Thyroid gland (tissue), 4 donors: Measurements from ENCODE around the gene CAMTA2. TPM values are rescaled to one million over a fixed set of nuclear protein-coding genes. Genes with fewer than 3 reads are reported as not detected.
A peak's percentile ranks its signal among the peaks of the same experiment; 100 is the strongest.

ENCODE experiments used
- DNase-seq, 2 donors: peaks; one replicate each; pipeline ENCODE4 v3.0.0-alpha.2; 2019
- H3K27ac ChIP-seq, 3 donors: fragments of 200-600 bp; sonication (generic); 1 replicate in 2 of 3; 2 replicates in 1 of 3; pipeline ENCODE4 v1.5.1; 2016 to 2019; ENCODE audit warnings: mild to moderate bottlenecking in 1 of 3, moderate library complexity in 1 of 3
- H3K27me3 ChIP-seq: fragments of 200-600 bp; sonication (generic); one replicate; pipeline ENCODE4 v1.5.1; 2019
- H3K36me3 ChIP-seq, 2 donors: fragments of 200-600 bp; sonication (generic); one replicate each; pipeline ENCODE4 v1.5.1; 2016 to 2019
- H3K4me1 ChIP-seq, 2 donors: fragments of 200-600 bp; sonication (generic); one replicate each; pipeline ENCODE4 v1.5.1; 2017 to 2019
- H3K4me3 ChIP-seq, 3 donors: fragments of 200-600 bp; sonication (generic); replicated peaks in 1 of 3; 1 replicate in 2 of 3; 2 replicates in 1 of 3; pipeline ENCODE4 v1.5.1; 2016; ENCODE audit warnings: mild to moderate bottlenecking in 1 of 3
- H3K9me3 ChIP-seq: fragments of 200-600 bp; sonication (generic); one replicate; pipeline ENCODE4 v1.5.1; 2017
- CTCF ChIP-seq, 6 experiments: fragments of 200-600 bp in 3 of 6; fragments of 450-650 bp in 3 of 6; sonication (generic) in 3 of 6; IDR thresholded peaks; one replicate each; pipeline ENCODE4 v1.5.1; 2016 to 2019; ENCODE audit warnings: antibody characterized with exemption in 6 of 6, mild to moderate bottlenecking in 2 of 6, inconsistent platforms in 1 of 6, moderate library complexity in 1 of 6
- POLR2A ChIP-seq, 2 donors: fragments of 450-650 bp; IDR thresholded peaks; one replicate each; pipeline ENCODE4 v1.6.1; 2017; ENCODE audit warnings: antibody characterized with exemption in 2 of 2, mild to moderate bottlenecking in 2 of 2, moderate library complexity in 1 of 2
- WGBS, 2 donors: methylation state at CpG; one replicate each; pipeline ENCODE4 v1.1.5; 2017; 5-methylcytosine and 5-hydroxymethylcytosine counted together
- intact Hi-C: fragments of 100-400 bp; cut with DNase I; formaldehyde crosslinking; loops from one replicate; pipeline ENCODE4 v1.15.1; 2023
- total RNA-seq, 4 donors: library from RNA; depleted of rRNA; stranded (reverse); fragments of >200 nt; gene quantifications; one replicate each; pipeline ENCODE4 v1.2.3, GENCODE V29; 2016

The CAMTA2 gene
- total RNA-seq, 4 donors from 2014 or later = 17.1 to 29.0 (median 20.4) TPM

GRCh38 chr17:4967539-4968485, 19.7 kb downstream of the CAMTA2 start, which contains the start of gene SPAG7:
SPAG7 (minus strand) TSS chr17:4967817; CDS start chr17:4967804, 13 bp downstream.
- Histone ChIP-seq H3K27ac (peak within 1 kb of the TSS; percentile 79 to 93 (median 90)), H3K9me3 (no peaks in the 10 kb centered on the region), H3K36me3 (peaks cover 11 to 13% of the 10 kb centered on the region in 2 donors), H3K27me3 (no peaks in the 10 kb centered on the region), H3K4me1 (peaks cover 20 to 26% of the 10 kb centered on the region in 2 donors), H3K4me3 (peak within 1 kb of the TSS; percentile 56 to 88 (median 65))
- 2 to 3% methylated on average over 40 to 48 of the region's 66 CpGs for WGBS, 2 donors
- intact Hi-C loops = no loop called here
- TF ChIP-seq CTCF (IDR thresholded peaks at IDR 0.05) = peak in 1 of 6 experiments; percentile 11
- peak in 1 of 2 donors; percentile 75 for TF ChIP-seq POLR2A (IDR thresholded peaks at IDR 0.05)
- peak; percentile 94 for DNase-seq

GRCh38 chr17:4966844-4967538, 20.5 kb downstream of the CAMTA2 start:
- peaks cover 3 to 5% of the 10 kb centered on the region in 2 donors for H3K36me3 ChIP-seq
- peaks cover 20 to 26% of the 10 kb centered on the region in 2 donors for H3K4me1 ChIP-seq
- intact Hi-C loops = no loop called here
- H3K27me3 ChIP-seq = no peaks in the 10 kb centered on the region
- no peaks in the 10 kb centered on the region for H3K9me3 ChIP-seq
- peak overlapping the region; percentile 79 to 93 (median 90) for H3K27ac ChIP-seq
- 0 to 1% methylated on average over 22 to 23 of the region's 42 CpGs for WGBS, 2 donors
- DNase-seq = peak; percentile 99
- TF ChIP-seq CTCF (IDR thresholded peaks at IDR 0.05) (no peak), POLR2A (IDR thresholded peaks at IDR 0.05) (peak in 1 of 2 donors; percentile 50)
- H3K4me3 ChIP-seq = peak overlapping the region; percentile 31 to 88 (median 56)

- Histone ChIP-seq H3K27me3 (no peaks in the 10 kb centered on the region), H3K36me3 (peaks cover 0 to 4% of the 10 kb centered on the region in 2 donors), H3K27ac (peak overlapping the region in 2 of 3 donors; percentile 69 to 89), H3K4me1 (peaks cover 20 to 26% of the 10 kb centered on the region in 2 donors), H3K4me3 (no peak overlapping the region), H3K9me3 (no peaks in the 10 kb centered on the region)
- WGBS, 2 donors = 97% methylated on average over 15 of the region's 15 CpGs
- intact Hi-C loops = no loop called here
- DNase-seq = no peak
- TF ChIP-seq POLR2A (IDR thresholded peaks at IDR 0.05) = no peak
- no peak for TF ChIP-seq CTCF (IDR thresholded peaks at IDR 0.05)
These were observed 22.0 kb downstream of the CAMTA2 start for GRCh38 chr17:4965311-4965986.

- Histone ChIP-seq H3K4me3 (no peak overlapping the region), H3K4me1 (peaks cover 7 to 24% of the 10 kb centered on the region in 2 donors), H3K27ac (no peak overlapping the region), H3K36me3 (peaks cover 8 to 9% of the 10 kb centered on the region in 2 donors), H3K27me3 (no peaks in the 10 kb centered on the region), H3K9me3 (no peaks in the 10 kb centered on the region)
- intact Hi-C loops = no loop called here
- TF ChIP-seq POLR2A (IDR thresholded peaks at IDR 0.05) (no peak), CTCF (IDR thresholded peaks at IDR 0.05) (no peak)
- 83 to 90% methylated on average over 9 of the region's 9 CpGs for WGBS, 2 donors
- no peak for DNase-seq
These were observed 27.1 kb downstream of the CAMTA2 start for GRCh38 chr17:4960279-4960922.
